ENCODE data around the gene RIC8A. TPM values are rescaled to one million over a fixed set of nuclear protein-coding genes. Genes with fewer than 3 reads are reported as not detected.
A peak's percentile ranks its signal among the peaks of the same experiment; 100 is the strongest.

RIC8A gene
- total and polyA plus RNA-seq, 2 of the 13 experiments (the other 11 are each of a cell fraction or from before 2014, with no cell fraction given): 62.1 to 63.8 TPM

GRCh38 chr11:235997-236773 is 28.7 kb downstream of the RIC8A start, which contains the start of gene SIRT3 (continued):
- TF ChIP-seq, protein P1, sequence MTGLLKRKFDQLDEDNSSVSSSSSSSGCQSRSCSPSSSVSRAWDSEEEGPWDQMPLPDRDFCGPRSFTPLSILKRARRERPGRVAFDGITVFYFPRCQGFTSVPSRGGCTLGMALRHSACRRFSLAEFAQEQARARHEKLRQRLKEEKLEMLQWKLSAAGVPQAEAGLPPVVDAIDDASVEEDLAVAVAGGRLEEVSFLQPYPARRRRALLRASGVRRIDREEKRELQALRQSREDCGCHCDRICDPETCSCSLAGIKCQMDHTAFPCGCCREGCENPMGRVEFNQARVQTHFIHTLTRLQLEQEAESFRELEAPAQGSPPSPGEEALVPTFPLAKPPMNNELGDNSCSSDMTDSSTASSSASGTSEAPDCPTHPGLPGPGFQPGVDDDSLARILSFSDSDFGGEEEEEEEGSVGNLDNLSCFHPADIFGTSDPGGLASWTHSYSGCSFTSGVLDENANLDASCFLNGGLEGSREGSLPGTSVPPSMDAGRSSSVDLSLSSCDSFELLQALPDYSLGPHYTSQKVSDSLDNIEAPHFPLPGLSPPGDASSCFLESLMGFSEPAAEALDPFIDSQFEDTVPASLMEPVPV (CRISPR knock-in tag; IDR thresholded peaks at IDR 0.05): peak; percentile 76; the same call in 1 of the 2 replicates
- TF ChIP-seq ELF4 (CRISPR knock-in tag; IDR thresholded peaks at IDR 0.05; ENCODE audit: borderline replicate concordance): no peak
- TF ChIP-seq ZNF101 (CRISPR knock-in tag; IDR thresholded peaks at IDR 0.05; ENCODE audit: borderline replicate concordance, low read depth): no peak
- no peak; the same call in 1 of the 2 replicates for TF ChIP-seq RAD21 (CRISPR knock-in tag; IDR thresholded peaks at IDR 0.05)
- no peak for TF ChIP-seq NR1H2 (CRISPR knock-in tag; IDR thresholded peaks at IDR 0.05; ENCODE audit: borderline replicate concordance, low read depth)
- TF ChIP-seq ZNF18 (CRISPR knock-in tag; IDR thresholded peaks at IDR 0.05; ENCODE audit: insufficient replicate concordance): peak; percentile 36
- no peak for TF ChIP-seq ZFP36 (IDR thresholded peaks at IDR 0.05; ENCODE audit: borderline replicate concordance, low read depth, low read length, partially characterized antibody)
- no peak for TF ChIP-seq AKAP8 (CRISPR knock-in tag; IDR thresholded peaks at IDR 0.05)
- peak; percentile 88 for TF ChIP-seq YY1 (IDR thresholded peaks at IDR 0.05; ENCODE audit: insufficient read depth, insufficient replicate concordance, low read depth, low read length)
- no peak; the same call in 1 of the 2 replicates for TF ChIP-seq ZFP82 (CRISPR knock-in tag; IDR thresholded peaks at IDR 0.05; ENCODE audit: borderline replicate concordance)
- TF ChIP-seq DNMT3B (CRISPR knock-in tag; conservative IDR thresholded peaks at IDR 0.05): no peak
- TF ChIP-seq IKZF4 (CRISPR knock-in tag; IDR thresholded peaks at IDR 0.05; ENCODE audit: borderline replicate concordance, low read depth, not compliant biosample characterization): peak; percentile 56
- TF ChIP-seq, protein P2, sequence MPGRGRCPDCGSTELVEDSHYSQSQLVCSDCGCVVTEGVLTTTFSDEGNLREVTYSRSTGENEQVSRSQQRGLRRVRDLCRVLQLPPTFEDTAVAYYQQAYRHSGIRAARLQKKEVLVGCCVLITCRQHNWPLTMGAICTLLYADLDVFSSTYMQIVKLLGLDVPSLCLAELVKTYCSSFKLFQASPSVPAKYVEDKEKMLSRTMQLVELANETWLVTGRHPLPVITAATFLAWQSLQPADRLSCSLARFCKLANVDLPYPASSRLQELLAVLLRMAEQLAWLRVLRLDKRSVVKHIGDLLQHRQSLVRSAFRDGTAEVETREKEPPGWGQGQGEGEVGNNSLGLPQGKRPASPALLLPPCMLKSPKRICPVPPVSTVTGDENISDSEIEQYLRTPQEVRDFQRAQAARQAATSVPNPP (CRISPR knock-in tag; IDR thresholded peaks at IDR 0.05): 0 out of 2 replicates have a peak, but pooled peaks have one; percentile 52
- 0 out of 2 replicates have a peak, but pooled peaks have one; percentile 29 for TF ChIP-seq RXRA (CRISPR knock-in tag; IDR thresholded peaks at IDR 0.05)
- no peak for TF ChIP-seq RNF219 (CRISPR knock-in tag; IDR thresholded peaks at IDR 0.05)
- no peak for TF ChIP-seq CENPX (CRISPR knock-in tag; IDR thresholded peaks at IDR 0.05)
- TF ChIP-seq TCF7 (IDR thresholded peaks at IDR 0.05; ENCODE audit: low read depth): no peak
- no peak for TF ChIP-seq ZNF256 (CRISPR knock-in tag; conservative IDR thresholded peaks at IDR 0.05)
- peak; percentile 43; the same call in 1 of the 2 replicates for TF ChIP-seq MED1 (CRISPR knock-in tag; IDR thresholded peaks at IDR 0.05)
- TF ChIP-seq ZNF605 (CRISPR knock-in tag; IDR thresholded peaks at IDR 0.05): no peak
- no peak for TF ChIP-seq ZNF3 (CRISPR knock-in tag; IDR thresholded peaks at IDR 0.05)
- 0 out of 2 replicates have a peak, but pooled peaks have one; percentile 23 for TF ChIP-seq KDM4B (CRISPR knock-in tag; IDR thresholded peaks at IDR 0.05)
- TF ChIP-seq GZF1 (CRISPR knock-in tag; IDR thresholded peaks at IDR 0.05): no peak; the same call in none of the 2 replicates
